Stimulated activated CD8-positive, alpha-beta memory T cell treated with anti-CD3 and anti-CD28 coated beads, Interleukin-7, amount 100 ng/mL, for 24 hours (primary cell): Measurements from ENCODE around the gene SMYD3.
"Not testable (repeated sequence)": the region's sequence is repeated elsewhere in the genome, so short reads cannot be mapped to it uniquely, and the experiment has no call there.

Experiments
- DNase-seq: peaks from one replicate; pipeline ENCODE4 v3.0.0-alpha.2; 2020; ENCODE audit warnings: low read depth

Gene SMYD3

DNA sequence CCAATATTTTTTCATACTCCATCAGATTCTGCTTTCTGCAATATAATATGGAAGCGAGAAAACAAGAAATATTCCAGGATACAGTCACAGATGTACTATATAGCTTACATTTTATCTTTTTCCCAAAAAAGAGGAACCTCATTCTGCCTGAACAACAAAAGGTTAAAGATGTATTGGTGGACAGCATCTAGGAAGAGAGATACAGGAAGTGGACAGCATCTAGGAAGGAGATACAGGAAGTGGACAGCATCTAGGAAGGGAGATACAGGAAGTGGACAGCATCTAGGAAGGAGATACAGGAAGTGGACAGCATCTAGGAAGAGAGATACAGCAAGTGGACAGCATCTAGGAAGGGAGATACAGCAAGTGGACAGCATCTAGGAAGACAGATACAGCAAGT, 483.0 kb downstream of the SMYD3 start:
- not testable (repeated sequence) for DNase-seq

- DNase-seq, result no peak
These were observed 486.7 kb downstream of the SMYD3 start for GRCh38 chr1:246020211-246020954.

DNA sequence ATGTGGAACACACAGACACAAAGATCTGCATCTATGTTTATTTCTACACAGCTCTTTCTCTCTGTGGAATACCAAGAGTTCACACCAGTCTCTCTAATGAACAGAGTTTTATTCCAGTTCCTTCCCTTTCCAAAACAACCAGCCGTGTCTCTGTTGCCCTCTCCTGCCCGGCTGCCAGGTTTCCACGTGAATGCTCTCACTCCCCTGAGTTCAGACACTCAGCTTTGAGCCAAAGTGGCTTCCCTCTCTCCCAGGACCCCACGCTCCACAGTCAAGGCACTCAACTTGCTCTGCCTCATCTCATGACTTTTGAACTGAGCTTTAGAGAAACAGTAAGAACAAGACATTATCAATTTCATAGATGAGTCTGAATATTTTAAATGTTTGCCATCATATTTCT, 488.9 kb downstream of the SMYD3 start:
- no peak for DNase-seq

GRCh38 chr1:246012341-246012740, 494.7 kb downstream of the SMYD3 start:
- no peak for DNase-seq

GRCh38 chr1:246010386-246010785, 496.7 kb downstream of the SMYD3 start:
- no peak for DNase-seq

- DNase-seq, result no peak
These were observed 498.7 kb downstream of the SMYD3 start for GRCh38 chr1:246008363-246008831.

GRCh38 chr1:246005067-246005466, 502.0 kb downstream of the SMYD3 start:
- DNase-seq, result no peak

DNA sequence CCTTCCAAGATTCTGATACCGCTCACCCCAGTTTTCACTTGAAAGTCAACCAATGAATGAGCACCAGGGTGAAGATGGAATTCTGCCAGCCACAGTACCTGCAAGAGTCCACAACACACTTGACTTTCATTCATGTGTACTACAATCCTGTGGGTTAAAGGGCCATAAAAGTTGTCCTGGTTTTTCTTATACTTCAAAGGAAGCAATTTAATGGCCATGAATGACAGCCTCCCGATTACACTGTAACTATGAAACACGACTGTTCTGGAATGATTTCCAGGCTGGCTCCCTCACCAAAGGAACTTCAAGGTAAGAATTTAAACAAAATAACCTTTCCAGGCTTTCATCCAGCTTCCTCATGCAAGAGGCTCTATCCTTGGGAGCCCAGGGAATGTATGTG, 502.8 kb downstream of the SMYD3 start:
- DNase-seq, result no peak

DNA sequence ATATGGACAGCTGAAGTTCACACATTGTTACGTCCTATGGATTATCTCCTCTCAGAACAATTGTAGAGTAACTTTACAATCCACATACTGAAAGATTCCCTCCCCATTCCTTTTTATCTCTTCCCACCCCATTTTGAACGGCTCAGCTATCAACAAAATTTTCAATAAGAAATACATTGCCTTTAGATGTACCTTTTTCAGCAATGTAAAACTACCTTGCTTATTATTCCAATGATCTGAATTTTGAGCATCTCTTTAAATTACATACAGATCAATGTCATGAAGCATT, 503.7 kb downstream of the SMYD3 start:
- DNase-seq, result no peak

DNA sequence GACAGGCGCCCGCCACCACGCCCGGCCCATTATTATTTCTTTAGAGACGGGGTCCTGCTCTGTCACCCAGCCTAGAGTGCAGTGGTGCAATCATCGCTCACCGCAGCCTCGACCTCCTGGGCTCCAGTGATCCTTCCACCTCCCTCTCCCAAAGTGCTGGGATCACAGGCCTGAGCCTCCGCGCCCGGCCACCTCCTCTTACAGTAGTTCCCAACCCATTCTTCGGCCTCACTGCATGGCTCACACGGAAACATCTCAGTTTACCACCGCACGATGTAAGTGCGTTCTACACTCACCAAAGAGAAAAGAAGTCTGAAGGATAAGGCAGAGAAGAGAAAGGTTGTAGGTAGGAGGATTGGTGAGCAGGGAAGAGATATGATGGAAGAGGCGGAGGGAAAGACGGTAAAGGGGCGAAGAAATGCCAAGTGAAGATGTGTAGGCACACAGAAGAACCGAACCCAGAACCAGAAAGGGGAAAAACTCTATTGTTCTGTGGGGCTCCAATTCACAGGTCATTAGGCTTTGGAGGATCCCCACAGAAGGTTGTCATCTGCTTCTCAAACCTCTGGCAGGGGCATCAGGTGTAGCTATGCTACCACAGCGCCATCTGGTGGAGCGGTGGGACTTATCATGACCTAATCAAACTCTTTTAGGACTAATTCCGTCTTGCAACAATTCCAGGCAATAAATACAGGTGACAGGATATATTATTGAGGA, 504.2 kb downstream of the SMYD3 start:
- peak; percentile 78 for DNase-seq

GRCh38 chr1:246001837-246002230, 505.2 kb downstream of the SMYD3 start:
- no peak for DNase-seq

GRCh38 chr1:246001142-246001836, 505.8 kb downstream of the SMYD3 start:
- DNase-seq, result no peak

DNA sequence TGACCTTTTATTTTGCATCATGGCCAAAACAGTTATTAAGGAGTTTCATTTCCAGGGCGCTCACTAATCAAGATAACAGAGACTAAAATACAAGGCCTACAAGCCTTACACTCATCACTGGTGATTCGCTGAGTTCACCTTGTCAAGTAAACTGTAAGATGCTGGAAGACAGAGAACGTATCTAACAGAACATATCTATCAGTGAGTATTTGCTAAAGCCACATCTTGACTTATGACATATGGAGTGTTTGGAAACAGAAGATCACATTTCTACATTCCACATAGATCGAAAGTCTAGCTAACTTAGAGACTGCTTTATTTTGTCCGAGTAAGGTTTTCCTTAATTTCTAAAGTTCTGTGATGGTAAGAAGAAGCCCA, 506.5 kb downstream of the SMYD3 start:
- DNase-seq, result no peak

GRCh38 chr1:245999697-246000637, 507.1 kb downstream of the SMYD3 start:
- no peak for DNase-seq

GRCh38 chr1:245997471-245998258, 509.4 kb downstream of the SMYD3 start:
- no peak for DNase-seq

DNA sequence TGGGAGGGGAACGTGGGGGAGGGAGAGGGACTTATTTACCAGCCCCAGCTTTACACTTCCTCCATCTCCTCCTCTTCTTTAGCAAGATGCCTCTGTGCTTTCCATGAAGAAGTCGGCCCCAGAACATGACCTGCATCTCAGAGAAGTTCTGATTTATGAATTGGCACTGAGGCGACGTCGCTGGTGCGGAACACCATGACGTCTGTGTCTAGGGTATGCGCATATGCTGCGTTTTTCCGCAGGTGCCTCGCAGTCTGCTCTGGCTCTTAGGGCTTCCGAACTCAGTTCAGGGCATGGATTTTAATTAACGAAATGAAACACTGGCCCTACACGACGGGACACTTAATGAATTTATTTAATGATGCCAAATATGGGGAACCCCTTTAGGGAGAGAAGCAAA, 510.3 kb downstream of the SMYD3 start:
- DNase-seq, result no peak

DNA sequence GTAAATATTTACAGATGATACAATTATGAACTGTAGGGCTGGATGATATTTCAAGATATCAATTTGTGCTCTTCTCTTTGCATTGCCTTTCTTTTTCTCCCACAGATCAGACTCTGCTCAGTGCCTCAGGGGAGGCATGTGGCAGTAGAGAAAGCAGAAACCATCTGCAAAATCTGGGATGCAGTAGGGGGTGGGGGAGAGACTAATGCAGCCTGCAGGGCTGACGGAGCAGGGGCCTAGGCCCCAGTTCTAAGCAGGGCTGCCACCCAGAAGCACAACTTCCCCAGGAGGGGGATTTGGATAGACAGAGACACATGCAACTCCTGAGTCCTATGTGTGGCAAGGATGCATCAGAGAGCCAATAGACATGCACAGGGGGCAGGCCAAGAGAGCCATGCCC, 511.6 kb downstream of the SMYD3 start:
- no peak for DNase-seq

DNA sequence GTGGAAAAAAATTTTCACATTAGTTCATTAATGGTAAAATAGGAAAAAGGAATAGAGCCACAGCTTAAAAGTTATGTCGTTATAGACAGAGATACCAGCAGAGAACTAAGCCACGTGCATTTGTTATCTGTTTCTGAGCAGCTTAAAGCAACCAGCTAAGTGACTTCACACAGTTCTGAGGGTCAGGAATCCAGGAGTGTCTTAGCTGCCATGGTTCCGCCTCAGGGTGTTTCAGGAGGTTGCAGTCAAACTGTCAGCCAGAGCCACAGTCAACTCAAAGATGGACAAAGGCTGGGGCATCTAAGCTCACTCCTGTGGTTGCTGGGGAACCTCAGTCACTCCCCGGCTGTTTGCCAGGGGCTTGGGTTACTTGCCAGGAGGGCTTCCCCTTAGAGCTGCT, 515.8 kb downstream of the SMYD3 start:
- no peak for DNase-seq

GRCh38 chr1:245990315-245991022, 516.6 kb downstream of the SMYD3 start:
- DNase-seq, result no peak

GRCh38 chr1:245988393-245989078, 518.5 kb downstream of the SMYD3 start:
- DNase-seq, result no peak
